H1 (cell line): ENCODE measurements around the gene ALG1.

Experiments used
- CHD2 ChIP-seq: IDR thresholded peaks from 2 replicates; pipeline ENCODE4 v1.6.1; 2012; ENCODE audit warnings: low read length, improper control_type of control experiment
- EZH2 ChIP-seq: fragments of 200-600 bp; sonication (generic); IDR thresholded peaks from 2 replicates; pipeline ENCODE4 v1.7.1; 2012; ENCODE audit warnings: low read depth, mild to moderate bottlenecking, moderate library complexity, low read length, inconsistent platforms; ENCODE audit not compliant: severe bottlenecking
- JUN ChIP-seq: IDR thresholded peaks from 2 replicates; pipeline ENCODE4 v1.6.1; 2011; ENCODE audit warnings: low read depth, mild to moderate bottlenecking, improper control_type of control experiment, low read length
- JUND ChIP-seq: IDR thresholded peaks from 2 replicates; pipeline ENCODE4 v1.6.1; 2011; ENCODE audit warnings: mild to moderate bottlenecking, improper control_type of control experiment, low read length

DNA sequence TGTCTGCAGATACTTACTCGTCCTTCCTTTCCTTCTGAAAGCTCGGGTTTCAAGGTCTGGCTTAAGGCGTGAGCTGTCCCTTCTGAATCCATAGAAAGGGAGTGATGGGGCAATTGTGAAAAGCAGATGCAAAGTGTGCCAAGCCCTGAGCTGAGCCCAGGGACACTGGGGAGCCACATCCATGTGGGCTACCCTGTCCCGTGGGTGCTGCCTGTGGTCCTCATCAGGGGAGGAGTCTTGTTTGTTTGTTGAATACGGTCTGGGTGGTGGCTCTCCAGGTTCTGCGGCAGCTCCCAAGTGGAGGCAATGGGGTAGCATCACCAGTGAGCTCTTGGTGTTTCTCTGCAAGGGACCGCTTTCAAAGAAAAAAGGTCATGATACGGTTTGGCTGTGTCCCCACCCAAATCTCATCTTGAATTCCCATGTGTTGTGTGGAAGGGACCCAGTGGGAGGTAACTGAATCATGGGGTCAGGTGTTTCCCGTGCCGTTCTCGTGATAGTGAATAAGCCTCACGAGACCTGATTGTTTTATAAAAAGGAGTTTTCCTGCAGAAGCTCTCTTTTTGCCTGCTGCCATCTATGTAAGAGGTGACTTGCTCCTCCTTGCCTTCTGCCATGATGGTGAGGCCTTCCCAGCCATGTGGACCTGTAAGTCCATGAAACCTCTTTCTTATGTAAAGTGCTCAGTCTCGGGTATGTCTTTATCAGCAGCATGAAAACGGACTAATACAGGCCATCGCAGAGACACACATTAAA, 1.0 kb upstream of the ALG1 start:
- no peak for TF ChIP-seq JUN
- no peak for TF ChIP-seq JUND
- TF ChIP-seq CHD2, result no peak
- no peak for TF ChIP-seq EZH2
